ENCODE measurements around the gene ZNF678.

Gene ZNF678

GRCh38 chr1:227576189-227576588 is 12.8 kb downstream of the ZNF678 start:
- TF ChIP-seq SIN3A (IDR thresholded peaks at IDR 0.05; ENCODE audit: borderline replicate concordance, insufficient read depth, low read length) (no peak), FOXP2 (optimal IDR thresholded peaks at IDR 0.05; ENCODE audit: borderline replicate concordance, extremely low read depth, extremely low read length, insufficient read depth) (no peak), REST (IDR thresholded peaks at IDR 0.05; ENCODE audit: insufficient read depth in 1 of 2, low read depth in 2 of 2, low read length in 2 of 2) (no peak), TAF1 (IDR thresholded peaks at IDR 0.05; ENCODE audit: borderline replicate concordance, insufficient read depth, low read length) (no peak), POLR2AphosphoS5 (IDR thresholded peaks at IDR 0.05; ENCODE audit: low read depth, low read length) (no peak)

- TF ChIP-seq TAF1 (IDR thresholded peaks at IDR 0.05; ENCODE audit: borderline replicate concordance, insufficient read depth, low read length): no peak
- TF ChIP-seq REST (IDR thresholded peaks at IDR 0.05; ENCODE audit: insufficient read depth in 1 of 2, low read depth in 2 of 2, low read length in 2 of 2): no peak
Measured at GRCh38 chr1:227577500-227577899, 14.1 kb downstream of the ZNF678 start.

- TF ChIP-seq SIN3A (IDR thresholded peaks at IDR 0.05; ENCODE audit: borderline replicate concordance, insufficient read depth, low read length): no peak
- TF ChIP-seq POLR2AphosphoS5 (IDR thresholded peaks at IDR 0.05; ENCODE audit: low read depth, low read length): no peak
- no peak for TF ChIP-seq TAF1 (IDR thresholded peaks at IDR 0.05; ENCODE audit: borderline replicate concordance, insufficient read depth, low read length)
- no peak for TF ChIP-seq FOXP2 (optimal IDR thresholded peaks at IDR 0.05; ENCODE audit: borderline replicate concordance, extremely low read depth, extremely low read length, insufficient read depth)
- TF ChIP-seq REST (IDR thresholded peaks at IDR 0.05; ENCODE audit: insufficient read depth in 1 of 2, low read depth in 2 of 2, low read length in 2 of 2): no peak
Measured at GRCh38 chr1:227583354-227583753, 20.0 kb downstream of the ZNF678 start.

GRCh38 chr1:227586733-227587132 is 23.4 kb downstream of the ZNF678 start:
- TF ChIP-seq SIN3A (IDR thresholded peaks at IDR 0.05; ENCODE audit: borderline replicate concordance, insufficient read depth, low read length) (no peak), REST (IDR thresholded peaks at IDR 0.05; ENCODE audit: insufficient read depth in 1 of 2, low read depth in 2 of 2, low read length in 2 of 2) (no peak), FOXP2 (optimal IDR thresholded peaks at IDR 0.05; ENCODE audit: borderline replicate concordance, extremely low read depth, extremely low read length, insufficient read depth) (no peak), TAF1 (IDR thresholded peaks at IDR 0.05; ENCODE audit: borderline replicate concordance, insufficient read depth, low read length) (no peak), POLR2AphosphoS5 (IDR thresholded peaks at IDR 0.05; ENCODE audit: low read depth, low read length) (no peak)

GRCh38 chr1:227587968-227588367 is 24.6 kb downstream of the ZNF678 start:
- TF ChIP-seq FOXP2 (optimal IDR thresholded peaks at IDR 0.05; ENCODE audit: borderline replicate concordance, extremely low read depth, extremely low read length, insufficient read depth) (no peak), TAF1 (IDR thresholded peaks at IDR 0.05; ENCODE audit: borderline replicate concordance, insufficient read depth, low read length) (no peak), SIN3A (IDR thresholded peaks at IDR 0.05; ENCODE audit: borderline replicate concordance, insufficient read depth, low read length) (no peak), POLR2AphosphoS5 (IDR thresholded peaks at IDR 0.05; ENCODE audit: low read depth, low read length) (no peak), REST (IDR thresholded peaks at IDR 0.05; ENCODE audit: insufficient read depth in 1 of 2, low read depth in 2 of 2, low read length in 2 of 2) (no peak)

Measured in PFSK-1 (cell line).